Smooth muscle cell of the coronary artery (primary cell): ENCODE data around the gene DYNLT5. TPM values are rescaled to one million over a fixed set of nuclear protein-coding genes. Genes with fewer than 3 reads are reported as not detected.

Experiments used
- total RNA-seq: library from RNA; depleted of rRNA; stranded (reverse); fragments of >200 nt; gene quantifications from 2 replicates; pipeline ENCODE4 v1.2.3, GENCODE V29; 2014; ENCODE audit warnings: low replicate concordance

Gene DYNLT5, protein sequence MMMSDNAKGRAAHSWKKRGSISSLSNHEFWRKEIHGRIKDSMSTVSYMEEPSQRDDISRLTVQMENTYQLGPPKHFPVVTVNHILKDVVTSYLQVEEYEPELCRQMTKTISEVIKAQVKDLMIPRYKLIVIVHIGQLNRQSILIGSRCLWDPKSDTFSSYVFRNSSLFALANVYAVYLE
- 0.15 and 0.23 TPM in 2 replicates for total RNA-seq

GRCh38 chr1:66752000-66752592 lies at the start of gene DYNLT5:
Gene DYNLT5 (plus strand): TSS chr1:66752459. CDS start chr1:66754659, 2,200 bp downstream.

Other genes with a start within 250 kb of the DYNLT5 start
- 8.6 and 14.9 TPM in 2 replicates for gene SGIP1, start 218.3 kb upstream of the DYNLT5 start, total RNA-seq
- not detected in 2 replicates for gene INSL5, start 48.8 kb downstream of the DYNLT5 start, total RNA-seq
- 4.1 and 6.7 TPM in 2 replicates for gene DNAI4, start 172.4 kb downstream of the DYNLT5 start, total RNA-seq
- gene MIER1, start 172.5 kb downstream of the DYNLT5 start, total RNA-seq, result 26.2 and 72.9 TPM in 2 replicates